AG09319 (cell line): ENCODE measurements around the gene SMC6.

ENCODE experiments used
- DNase-seq: peaks from one replicate; pipeline ENCODE4 v3.0.0-alpha.2; 2010; ENCODE audit warnings: low read depth; ENCODE audit errors: extremely low read depth
- TF ChIP-seq, protein P1 (sequence below): IDR thresholded peaks from 2 replicates; pipeline ENCODE4 v1.5.1; 2011; ENCODE audit warnings: low read depth, mild to moderate bottlenecking, inconsistent platforms, low read length, moderate library complexity

Gene SMC6

DNA sequence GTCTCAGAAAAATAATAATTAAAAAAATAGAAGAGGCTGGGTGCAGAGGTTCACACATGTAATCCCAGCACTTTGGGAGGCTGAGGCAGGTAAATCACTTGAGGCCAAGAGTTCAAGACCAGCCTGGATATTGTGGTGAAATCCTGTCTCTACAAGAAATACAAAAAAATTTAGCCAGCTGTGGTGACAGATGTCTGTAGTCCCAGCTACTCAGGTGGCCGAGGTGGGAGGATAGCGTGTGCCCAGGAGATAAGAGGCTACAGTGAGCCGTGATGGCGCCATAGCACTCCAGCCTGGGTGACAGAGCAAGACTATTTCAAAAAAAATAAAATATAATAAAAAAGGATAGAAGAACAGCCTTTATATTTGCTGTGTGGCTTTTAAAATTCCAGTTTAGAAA is 35.9 kb downstream of the SMC6 start:
- DNase-seq: no peak
- TF ChIP-seq, protein P1, sequence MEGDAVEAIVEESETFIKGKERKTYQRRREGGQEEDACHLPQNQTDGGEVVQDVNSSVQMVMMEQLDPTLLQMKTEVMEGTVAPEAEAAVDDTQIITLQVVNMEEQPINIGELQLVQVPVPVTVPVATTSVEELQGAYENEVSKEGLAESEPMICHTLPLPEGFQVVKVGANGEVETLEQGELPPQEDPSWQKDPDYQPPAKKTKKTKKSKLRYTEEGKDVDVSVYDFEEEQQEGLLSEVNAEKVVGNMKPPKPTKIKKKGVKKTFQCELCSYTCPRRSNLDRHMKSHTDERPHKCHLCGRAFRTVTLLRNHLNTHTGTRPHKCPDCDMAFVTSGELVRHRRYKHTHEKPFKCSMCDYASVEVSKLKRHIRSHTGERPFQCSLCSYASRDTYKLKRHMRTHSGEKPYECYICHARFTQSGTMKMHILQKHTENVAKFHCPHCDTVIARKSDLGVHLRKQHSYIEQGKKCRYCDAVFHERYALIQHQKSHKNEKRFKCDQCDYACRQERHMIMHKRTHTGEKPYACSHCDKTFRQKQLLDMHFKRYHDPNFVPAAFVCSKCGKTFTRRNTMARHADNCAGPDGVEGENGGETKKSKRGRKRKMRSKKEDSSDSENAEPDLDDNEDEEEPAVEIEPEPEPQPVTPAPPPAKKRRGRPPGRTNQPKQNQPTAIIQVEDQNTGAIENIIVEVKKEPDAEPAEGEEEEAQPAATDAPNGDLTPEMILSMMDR: no peak

DNA sequence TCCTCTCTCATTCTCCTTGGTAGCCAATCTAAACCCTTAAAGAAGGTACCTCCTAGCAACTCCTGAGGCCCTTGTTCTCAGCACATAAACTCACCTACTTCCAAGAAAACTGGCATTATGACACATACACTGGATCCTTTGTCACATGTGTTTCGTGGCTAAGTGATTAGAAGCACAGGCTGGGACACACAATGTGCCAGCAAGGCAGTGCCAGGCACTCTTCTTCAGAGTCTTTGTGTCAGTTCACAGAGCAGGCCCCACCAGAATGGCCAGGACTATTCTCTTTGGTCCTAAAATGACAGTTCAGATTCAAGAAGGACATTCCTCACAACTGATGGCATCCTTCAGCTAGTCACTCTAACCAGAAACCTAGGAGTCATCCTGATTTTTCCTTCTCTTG is 40.3 kb downstream of the SMC6 start:
- DNase-seq: no peak
- TF ChIP-seq, protein P1: no peak

DNA sequence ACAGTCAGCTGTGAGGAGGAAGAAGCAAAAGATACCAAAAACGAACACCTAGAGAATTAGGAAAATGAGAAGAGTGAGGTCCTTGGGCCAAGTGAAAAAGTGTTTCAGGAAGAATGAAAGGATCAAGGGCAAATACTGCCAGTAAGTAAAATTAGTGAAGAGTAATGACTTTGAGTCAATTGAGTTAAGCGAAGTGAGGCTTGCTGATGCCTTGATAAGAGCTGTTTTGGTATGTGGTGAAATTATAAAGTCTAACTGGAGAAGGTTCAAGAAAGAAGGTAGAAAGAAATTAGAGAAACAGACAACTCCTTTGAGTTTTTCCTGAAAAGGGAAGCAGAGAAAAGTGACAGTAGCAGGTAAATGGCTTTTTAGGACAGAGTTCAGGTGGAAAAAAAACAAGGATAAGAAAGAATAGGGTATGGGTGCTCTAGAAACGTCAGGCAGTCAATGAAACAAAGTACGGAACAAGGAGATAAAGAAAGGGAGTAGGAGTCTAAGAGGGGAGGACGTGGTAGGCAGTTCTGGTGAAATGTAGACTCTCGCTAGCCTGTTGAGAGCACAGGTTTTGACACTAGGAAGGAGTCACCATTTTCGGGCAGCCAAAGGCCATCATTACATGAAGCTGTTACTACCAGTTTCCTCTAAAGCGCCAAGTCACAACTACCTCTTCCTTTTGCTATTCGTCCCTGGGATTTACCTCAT is 42.9 kb downstream of the SMC6 start:
- TF ChIP-seq, protein P1: no peak
- DNase-seq: no peak

DNA sequence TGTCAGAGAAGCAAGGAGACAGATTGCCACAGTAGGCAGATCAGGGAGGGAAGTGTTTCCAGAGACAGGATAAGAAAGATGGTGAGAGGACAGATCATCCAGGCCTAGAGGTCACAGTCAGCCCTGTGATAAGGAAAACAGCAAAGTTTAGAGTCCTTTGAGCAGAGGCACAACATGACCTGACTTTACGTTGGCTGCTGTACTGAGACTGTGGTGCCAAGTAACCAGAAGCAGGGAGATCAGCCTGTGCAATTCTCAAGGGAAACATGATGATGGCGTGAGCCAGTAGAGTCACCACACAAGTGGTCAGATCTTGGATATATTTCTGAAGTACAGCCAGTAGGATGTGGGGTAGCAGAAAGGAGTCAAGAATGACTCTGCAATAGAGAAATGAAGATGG is 43.7 kb downstream of the SMC6 start:
- no peak for DNase-seq

DNA sequence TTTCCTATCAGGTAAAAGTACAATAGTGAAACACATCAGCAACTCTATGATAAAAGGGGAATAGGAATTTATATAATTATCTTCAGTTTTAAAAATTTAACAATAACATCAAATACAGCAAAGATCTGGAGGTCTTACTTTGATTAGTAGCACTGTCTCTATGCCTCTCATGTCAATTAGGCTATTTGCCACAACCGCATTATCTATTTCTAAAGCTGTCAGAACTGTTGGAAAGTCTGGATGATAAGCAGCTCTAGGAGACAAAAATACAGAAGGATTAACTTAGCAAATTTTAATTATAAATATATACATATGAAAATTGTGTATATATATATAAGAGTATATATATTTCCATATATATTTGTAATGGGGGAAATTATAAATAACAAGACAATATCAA is 45.1 kb downstream of the SMC6 start:
- TF ChIP-seq, protein P1: no peak
- no peak for DNase-seq

More for the DNA sequence above, 43.7 kb downstream of the SMC6 start:
- TF ChIP-seq, protein P1: no peak

DNA sequence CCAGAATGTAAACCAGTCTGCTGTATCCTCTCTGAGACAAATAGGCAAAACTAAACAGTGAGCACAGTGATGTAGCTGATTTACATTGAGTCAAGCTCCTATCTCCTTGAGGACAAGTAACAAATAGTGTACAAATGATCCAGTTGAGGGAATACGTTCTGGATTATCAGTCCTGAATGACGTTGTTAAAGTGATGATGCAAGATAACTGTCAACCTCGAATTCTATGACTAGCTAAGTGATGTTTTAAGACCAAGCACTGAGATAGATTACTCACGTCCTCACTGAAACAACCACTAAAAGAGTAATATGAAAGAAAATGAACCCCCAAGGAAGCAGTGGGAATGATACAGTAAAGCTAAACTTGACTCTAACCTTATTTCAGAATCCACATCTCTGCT is 46.8 kb downstream of the SMC6 start:
- no peak for DNase-seq
- TF ChIP-seq, protein P1: no peak

DNA sequence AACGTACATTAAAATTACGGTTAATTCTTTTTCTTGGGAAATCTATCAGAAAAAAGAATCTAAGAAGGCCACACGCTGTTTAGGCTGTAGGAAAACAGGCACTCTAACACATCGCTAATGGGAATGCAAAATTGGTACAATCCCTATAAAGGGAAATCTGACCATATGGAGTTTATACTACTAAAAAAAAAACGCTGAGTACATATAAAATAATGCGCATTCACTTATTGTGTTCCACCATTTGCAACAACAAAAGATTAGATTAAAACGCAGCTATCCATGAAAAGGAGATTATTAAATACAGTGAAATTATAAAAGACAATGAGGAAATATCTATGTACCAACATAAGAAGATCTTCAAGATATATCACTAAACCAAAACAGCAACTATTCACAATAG is 62.8 kb downstream of the SMC6 start:
- DNase-seq: no peak
- TF ChIP-seq, protein P1: no peak
